NCI-H510A treated with DMSO at 0.1 percent for 48 hours (cell line): ENCODE measurements around the gene FAM13A.
A peak's percentile ranks its signal among the peaks of the same experiment; 100 is the strongest.

Experiments
- DNase-seq: peaks from one replicate; lab custom pipeline; 2025; lab: John Stamatoyannopoulos, UW

FAM13A gene

GRCh38 chr4:88843067-88843685, 213.8 kb downstream of the FAM13A start:
- peak; percentile 49 for DNase-seq

DNA sequence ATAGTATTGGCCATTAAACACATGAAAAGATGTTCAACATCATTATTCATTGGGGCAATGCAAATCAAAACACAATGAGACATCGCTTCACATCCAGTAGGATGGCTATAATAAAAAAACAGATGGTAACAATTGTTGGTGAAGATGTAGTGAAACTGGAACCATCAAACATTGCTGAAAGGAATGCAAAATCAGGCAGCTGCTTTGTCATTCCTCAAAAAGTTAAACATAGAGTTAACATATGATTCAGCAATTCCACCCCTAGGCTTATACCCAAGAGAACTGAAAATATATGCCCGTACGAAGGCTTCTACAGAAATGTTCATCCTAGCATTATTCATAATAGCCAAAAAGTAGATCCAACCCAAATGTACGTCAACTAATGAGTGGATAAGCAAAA, 215.3 kb downstream of the FAM13A start:
- no peak for DNase-seq

DNA sequence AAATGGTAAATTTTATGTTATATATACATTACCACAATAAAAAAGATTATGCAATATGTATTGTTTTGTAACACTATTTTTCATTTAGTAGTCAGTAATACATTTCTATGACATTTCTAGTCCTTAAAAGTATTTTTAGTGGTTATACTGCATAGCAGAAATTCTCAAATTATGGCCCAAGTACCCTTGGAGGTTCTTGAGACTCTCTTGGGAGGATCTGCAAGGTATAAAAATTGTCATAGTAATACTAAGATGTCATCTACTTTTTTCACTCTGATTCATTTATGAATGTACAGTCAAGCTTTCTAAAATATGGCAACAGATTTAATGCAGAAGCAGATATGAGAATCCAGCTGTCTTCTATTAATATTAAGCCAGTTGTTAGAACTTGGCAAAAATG, 220.8 kb downstream of the FAM13A start:
- no peak for DNase-seq

DNA sequence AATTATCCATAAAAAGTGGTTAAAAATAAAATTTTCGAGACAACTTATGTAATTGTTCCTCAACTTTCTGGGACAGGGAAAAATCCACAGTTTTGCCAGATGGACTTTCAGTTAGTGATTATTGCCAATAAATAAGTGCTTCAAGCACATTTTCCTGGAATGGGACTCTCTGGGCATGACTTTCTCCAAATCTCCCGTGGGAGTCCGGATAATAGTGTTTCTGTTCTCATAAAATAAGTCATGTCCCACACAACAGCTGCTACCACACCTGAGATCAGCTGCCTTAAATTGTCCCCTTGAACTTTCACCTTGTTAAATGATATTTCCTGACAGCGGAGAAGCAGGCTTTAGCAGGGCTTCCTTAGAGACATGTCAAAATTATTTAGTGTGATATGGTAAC, 226.0 kb downstream of the FAM13A start:
- no peak for DNase-seq

- no peak for DNase-seq
Measured at GRCh38 chr4:88830598-88830997, 226.4 kb downstream of the FAM13A start.

GRCh38 chr4:88828842-88829571, 228.0 kb downstream of the FAM13A start:
- no peak for DNase-seq

DNA sequence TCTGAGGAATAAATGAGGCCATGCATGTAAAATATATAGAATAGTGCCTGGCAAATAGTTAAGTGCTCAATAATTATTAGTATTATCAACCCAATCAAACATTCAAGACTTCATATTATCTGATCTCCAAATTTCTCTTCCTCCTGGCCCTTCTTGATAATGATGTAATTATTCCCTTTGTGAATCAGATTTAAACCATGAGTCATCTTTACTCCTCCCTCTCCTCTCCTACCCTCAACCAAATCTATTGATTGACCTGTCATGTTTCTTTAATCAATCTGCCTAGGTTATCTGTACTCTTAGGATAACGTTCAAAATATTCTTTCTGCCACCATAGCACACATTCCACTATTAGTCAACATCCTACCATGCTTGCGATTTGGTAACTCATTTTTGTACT, 229.5 kb downstream of the FAM13A start:
- no peak for DNase-seq

GRCh38 chr4:88826771-88827170, 230.2 kb downstream of the FAM13A start:
- no peak for DNase-seq

DNA sequence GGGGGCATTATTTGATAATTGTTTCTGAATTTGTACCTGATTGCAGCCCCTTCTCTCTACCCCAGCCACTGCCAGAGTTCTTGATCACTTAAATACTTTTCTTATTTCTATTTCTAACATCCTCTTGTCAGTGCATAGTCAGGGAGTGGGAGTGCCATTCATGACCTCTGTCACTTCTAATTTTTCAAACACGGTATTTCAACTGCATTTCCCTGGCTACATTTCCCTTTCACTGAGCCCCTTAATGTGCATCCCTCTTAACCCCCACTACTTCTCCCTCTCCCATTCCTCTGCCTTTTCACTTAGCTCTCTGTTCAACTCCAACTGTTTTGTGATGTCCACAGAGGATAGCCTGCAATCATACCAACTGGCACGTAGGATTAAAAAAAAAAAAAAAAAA, 231.1 kb downstream of the FAM13A start:
- DNase-seq, result no peak

DNA sequence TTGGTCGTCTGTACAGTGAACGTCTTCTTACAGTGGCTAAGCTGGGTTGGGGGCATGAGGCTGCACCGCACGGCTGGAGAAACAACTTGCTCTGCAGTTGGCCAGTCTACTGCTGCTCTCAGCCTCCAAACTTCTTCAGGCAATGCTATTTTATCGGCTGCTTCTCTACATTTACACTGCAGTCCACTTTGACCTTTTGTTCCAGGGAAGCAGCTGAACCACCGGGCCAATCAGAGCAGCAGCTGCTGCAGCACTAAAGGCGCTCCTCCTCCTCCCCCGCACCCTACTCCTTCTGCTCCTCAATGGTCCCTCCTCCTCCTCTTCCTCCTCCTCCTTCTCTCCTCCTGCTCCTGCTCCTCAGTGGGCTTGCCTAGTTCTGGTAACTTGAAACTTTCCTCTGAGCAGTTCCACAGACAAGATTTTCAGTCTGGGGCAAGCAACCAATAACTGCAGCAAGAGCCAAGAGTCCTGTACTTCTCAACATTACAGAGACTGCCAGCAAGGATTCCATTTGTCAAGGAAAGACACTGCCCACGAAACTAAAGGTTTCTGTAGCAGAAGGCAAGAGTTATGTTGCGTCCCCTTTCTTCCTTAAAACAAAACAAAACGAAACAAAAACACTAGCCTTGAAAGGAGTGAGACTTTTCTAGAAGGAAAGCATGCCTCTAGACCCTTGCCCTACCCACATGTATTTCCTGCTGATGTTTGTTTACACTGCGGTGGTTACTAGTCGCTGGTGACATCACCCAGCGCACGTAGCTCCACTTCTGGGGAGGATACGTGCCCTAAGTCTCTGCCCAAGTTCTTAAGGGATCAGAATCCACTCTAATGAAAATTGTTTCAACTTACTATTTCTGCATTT, 233.7 kb downstream of the FAM13A start:
- peak; percentile 91 for DNase-seq

DNA sequence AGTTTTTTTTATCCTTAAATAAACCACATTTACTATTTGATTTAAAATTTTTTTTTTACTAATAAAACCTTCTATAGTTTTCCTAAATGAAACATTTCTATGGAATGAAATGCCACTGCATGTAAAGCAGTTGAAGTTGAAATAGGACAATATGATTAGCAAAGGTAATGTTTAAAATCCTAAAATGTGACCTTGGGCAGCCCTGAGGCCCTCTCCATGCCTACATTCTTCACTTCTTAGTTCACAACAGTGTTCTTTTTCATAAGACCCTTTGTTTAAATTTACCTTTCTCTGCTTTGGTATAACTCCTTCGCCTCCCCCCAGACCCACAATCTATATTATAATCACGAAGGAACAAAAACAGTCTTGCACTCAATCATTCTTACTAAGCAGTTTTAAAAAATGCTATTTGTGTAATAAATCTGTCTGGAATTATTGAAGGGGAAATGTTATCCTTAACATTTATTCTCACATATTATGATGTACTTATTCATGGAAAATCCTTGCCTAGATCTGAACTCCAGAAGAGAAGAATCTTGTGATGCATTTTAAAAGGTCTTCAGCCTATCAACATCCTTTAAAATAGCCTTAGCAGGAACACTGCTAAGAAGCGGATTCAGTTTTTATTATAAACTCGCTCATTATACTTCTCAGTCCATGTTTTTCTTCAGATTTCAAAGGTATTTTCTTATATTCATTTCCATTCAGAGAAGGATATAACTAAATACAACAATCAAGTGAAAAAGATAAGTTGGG, 234.8 kb downstream of the FAM13A start:
- DNase-seq, result no peak

GRCh38 chr4:88821522-88821921, 235.5 kb downstream of the FAM13A start:
- no peak for DNase-seq

GRCh38 chr4:88820698-88821415, 236.1 kb downstream of the FAM13A start:
- peak; percentile 72 for DNase-seq

- DNase-seq, result peak; percentile 29
Measured at GRCh38 chr4:88819818-88820697, 236.9 kb downstream of the FAM13A start.

- DNase-seq, result peak; percentile 74
Measured at GRCh38 chr4:88818631-88819470, 238.1 kb downstream of the FAM13A start.

DNA sequence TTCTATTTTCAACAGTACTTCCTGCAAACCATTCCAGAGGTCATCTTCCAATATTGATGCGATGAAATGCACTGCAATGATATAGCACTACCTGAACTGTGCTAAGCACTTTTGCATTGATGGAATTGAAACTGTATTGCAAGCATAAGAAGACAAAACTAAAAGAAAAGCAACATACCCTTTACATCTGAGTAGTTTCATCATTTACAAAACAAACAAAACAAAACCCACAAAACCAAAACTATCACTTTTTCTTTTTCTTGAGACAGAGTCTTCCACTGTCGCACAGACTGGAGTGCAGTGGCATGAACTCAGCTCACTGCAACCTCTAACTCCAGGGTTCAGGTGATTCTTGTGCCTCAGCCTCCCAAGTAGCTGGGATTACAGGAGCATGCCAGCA, 239.2 kb downstream of the FAM13A start:
- no peak for DNase-seq

DNA sequence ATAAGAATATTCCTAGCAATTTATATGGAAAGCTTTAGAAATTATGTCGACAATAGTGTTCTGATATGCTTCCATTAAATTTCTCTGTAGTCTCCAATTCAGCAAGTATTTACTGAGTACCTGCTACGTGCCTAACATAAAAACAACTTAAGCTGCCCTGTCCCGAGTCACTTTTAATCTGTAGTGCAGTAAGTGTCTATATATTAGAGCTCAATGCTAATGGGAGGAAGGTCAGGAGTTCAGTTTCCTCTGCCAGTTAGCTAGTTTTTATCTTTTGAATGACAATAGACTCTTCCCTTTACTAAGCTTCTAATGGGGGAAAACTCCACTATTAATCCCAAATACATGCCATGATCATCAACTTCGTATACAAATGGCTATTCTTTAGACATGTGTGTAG, 240.6 kb downstream of the FAM13A start:
- DNase-seq, result no peak

GRCh38 chr4:88814043-88814617, 242.9 kb downstream of the FAM13A start:
- peak; percentile 14 for DNase-seq

GRCh38 chr4:88813013-88813412, 244.0 kb downstream of the FAM13A start:
- DNase-seq, result no peak
